HG02970 (cell line): ENCODE results near the gene STK24.

ENCODE experiments used
- ATAC-seq: cut with Tn5 transposase; IDR thresholded peaks from one replicate; pipeline ENCODE4 v1.9.1; 2021; ENCODE audit warnings: mild to moderate bottlenecking, moderate library complexity, moderate number of reproducible peaks; ENCODE audit not compliant: unreplicated experiment, low FRiP score

The STK24 gene

GRCh38 chr13:98459171-98459681 is 117.7 kb downstream of the STK24 start:
- no peak for ATAC-seq

GRCh38 chr13:98458431-98458830 is 118.5 kb downstream of the STK24 start:
- ATAC-seq, result no peak

GRCh38 chr13:98457053-98457452 is 119.9 kb downstream of the STK24 start:
- ATAC-seq, result no peak

- no peak for ATAC-seq
These were observed 120.5 kb downstream of the STK24 start for GRCh38 chr13:98456413-98456845.

GRCh38 chr13:98454389-98454881 is 122.5 kb downstream of the STK24 start:
- no peak for ATAC-seq

GRCh38 chr13:98452851-98453843 is 123.8 kb downstream of the STK24 start:
- no peak for ATAC-seq

GRCh38 chr13:98451676-98452470 is 125.0 kb downstream of the STK24 start:
- no peak for ATAC-seq

- ATAC-seq, result no peak
These were observed 126.3 kb downstream of the STK24 start for GRCh38 chr13:98450539-98451111.

- no peak for ATAC-seq
These were observed 126.9 kb downstream of the STK24 start for GRCh38 chr13:98450026-98450425.

GRCh38 chr13:98449273-98449672 is 127.6 kb downstream of the STK24 start:
- ATAC-seq, result no peak

GRCh38 chr13:98448642-98448928 is 128.3 kb downstream of the STK24 start:
- no peak for ATAC-seq

GRCh38 chr13:98447881-98448641 is 128.8 kb downstream of the STK24 start:
- no peak for ATAC-seq

- ATAC-seq, result no peak
These were observed 129.8 kb downstream of the STK24 start for GRCh38 chr13:98447130-98447529.

- ATAC-seq, result no peak
These were observed 130.7 kb downstream of the STK24 start for GRCh38 chr13:98446234-98446621.

GRCh38 chr13:98445340-98446233 is 131.3 kb downstream of the STK24 start:
- peak; percentile 68 for ATAC-seq

- ATAC-seq, result no peak
These were observed 132.5 kb downstream of the STK24 start for GRCh38 chr13:98444381-98444780.

- no peak for ATAC-seq
These were observed 133.0 kb downstream of the STK24 start for GRCh38 chr13:98443800-98444325.

GRCh38 chr13:98443329-98443728 is 133.6 kb downstream of the STK24 start:
- ATAC-seq, result no peak
